ENCODE data around the gene ABCA4.

ABCA4 gene

DNA sequence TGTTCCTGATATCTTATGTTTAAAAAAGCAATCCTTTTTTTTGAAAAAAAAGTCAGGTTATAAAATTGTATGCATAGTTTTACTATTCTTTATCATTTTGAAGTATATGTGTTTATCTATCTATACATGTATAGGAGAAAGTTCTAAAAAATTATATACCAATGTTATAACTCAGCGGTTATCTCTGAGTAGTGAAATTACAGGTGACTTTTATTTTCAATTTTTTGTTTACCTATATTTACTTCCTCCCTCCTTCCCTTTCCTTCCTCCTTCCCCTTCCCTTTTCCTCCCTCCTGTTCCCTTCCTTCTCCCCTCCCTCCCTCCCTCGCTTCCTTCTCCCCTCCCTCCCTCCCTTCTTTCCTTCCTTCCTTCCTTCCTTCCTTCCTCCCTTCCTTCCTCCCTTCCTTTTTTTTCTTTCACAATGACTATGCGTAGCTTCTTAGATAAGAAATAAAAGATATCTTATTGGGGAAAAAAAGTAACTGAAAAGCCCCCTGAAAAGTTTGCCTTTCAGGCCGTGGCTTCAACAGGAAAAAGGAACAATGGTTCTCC lies 77.1 kb downstream of the ABCA4 start:
- Histone ChIP-seq H3K9ac (ENCODE audit: low read depth, low read length) (no peak overlapping the region), H3K9me3 (replicated peaks; ENCODE audit: low read length) (no peaks in the 10 kb centered on the region), H3K4me1 (ENCODE audit: control insufficient read depth, insufficient read depth, low read length) (peaks cover 46% of the 10 kb centered on the region), H3K4me3 (ENCODE audit: low read length) (no peak overlapping the region), H3K27me3 (ENCODE audit: control insufficient read depth, insufficient read depth, low read length) (no peaks in the 10 kb centered on the region), H3K36me3 (ENCODE audit: insufficient read depth, low read length) (no peaks in the 10 kb centered on the region), H3K4me2 (ENCODE audit: low read length) (no peak overlapping the region)

DNA sequence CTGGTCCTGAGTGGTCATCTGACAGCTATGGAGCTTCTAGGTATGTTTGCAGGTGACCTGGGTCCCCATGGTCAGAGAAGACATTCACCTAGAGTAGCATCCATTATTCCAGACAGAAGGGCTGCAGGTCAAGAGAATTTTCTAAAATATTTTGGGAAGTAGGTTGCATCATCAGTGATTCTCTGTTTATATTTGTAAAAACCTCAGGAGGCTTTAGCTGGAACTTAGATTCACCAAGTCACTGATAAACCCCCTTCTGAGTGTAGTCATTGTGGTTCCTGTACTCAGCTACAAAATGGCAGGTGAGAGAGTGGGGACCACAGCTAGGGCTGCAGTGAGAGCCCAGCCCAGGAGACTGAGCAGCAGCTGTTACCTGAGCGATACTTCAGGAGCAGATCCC lies 78.6 kb downstream of the ABCA4 start:
- no peaks in the 10 kb centered on the region for H3K27me3 ChIP-seq (ENCODE audit: control insufficient read depth, insufficient read depth, low read length)
- peaks cover 47% of the 10 kb centered on the region for H3K4me1 ChIP-seq (ENCODE audit: control insufficient read depth, insufficient read depth, low read length)

DNA sequence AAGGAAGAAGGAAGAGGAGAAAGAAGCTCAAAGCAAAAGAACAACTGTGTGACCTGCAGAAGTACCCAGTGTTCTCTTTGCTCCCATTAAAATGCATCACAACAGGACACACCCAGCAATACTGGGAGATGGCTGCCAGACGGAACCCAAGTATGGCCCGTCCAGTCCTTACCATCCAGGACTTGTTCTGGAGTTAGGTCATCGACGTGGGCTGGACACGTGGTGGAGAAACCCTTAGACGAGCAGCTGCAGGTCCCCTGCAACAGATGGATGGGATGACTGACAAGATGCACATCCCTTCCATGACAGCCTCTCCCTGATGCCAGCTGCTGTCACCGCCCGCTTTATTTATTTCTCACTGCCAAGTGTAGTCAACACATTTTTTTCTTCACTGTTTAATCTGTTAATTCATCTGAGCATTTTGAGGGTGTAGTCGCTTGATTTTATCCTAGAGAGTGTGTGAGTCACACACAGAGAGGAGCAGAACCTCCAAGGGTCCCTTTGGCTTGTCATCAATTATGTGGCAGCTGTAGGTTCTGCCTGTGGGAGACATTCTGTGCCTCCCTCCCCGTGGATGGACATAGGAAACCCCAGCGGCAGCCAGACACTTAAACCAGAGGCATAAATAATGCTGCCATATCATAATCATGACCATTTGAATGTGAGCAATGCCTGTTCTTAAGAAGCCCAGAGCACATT lies 80.9 kb downstream of the ABCA4 start:
- Histone ChIP-seq H3K9ac (ENCODE audit: low read depth, low read length) (no peak overlapping the region), H3K9me3 (replicated peaks; ENCODE audit: low read length) (no peaks in the 10 kb centered on the region), H3K4me2 (ENCODE audit: low read length) (peak overlapping the region; percentile 37), H3K36me3 (ENCODE audit: insufficient read depth, low read length) (no peaks in the 10 kb centered on the region), H3K4me3 (ENCODE audit: low read length) (no peak overlapping the region), H3K27me3 (ENCODE audit: control insufficient read depth, insufficient read depth, low read length) (no peaks in the 10 kb centered on the region), H3K4me1 (ENCODE audit: control insufficient read depth, insufficient read depth, low read length) (peaks cover 64% of the 10 kb centered on the region)

More for the DNA sequence above, 78.6 kb downstream of the ABCA4 start:
- Histone ChIP-seq H3K4me3 (ENCODE audit: low read length) (no peak overlapping the region), H3K9ac (ENCODE audit: low read depth, low read length) (no peak overlapping the region), H3K9me3 (replicated peaks; ENCODE audit: low read length) (no peaks in the 10 kb centered on the region), H3K4me2 (ENCODE audit: low read length) (no peak overlapping the region), H3K36me3 (ENCODE audit: insufficient read depth, low read length) (no peaks in the 10 kb centered on the region)

DNA sequence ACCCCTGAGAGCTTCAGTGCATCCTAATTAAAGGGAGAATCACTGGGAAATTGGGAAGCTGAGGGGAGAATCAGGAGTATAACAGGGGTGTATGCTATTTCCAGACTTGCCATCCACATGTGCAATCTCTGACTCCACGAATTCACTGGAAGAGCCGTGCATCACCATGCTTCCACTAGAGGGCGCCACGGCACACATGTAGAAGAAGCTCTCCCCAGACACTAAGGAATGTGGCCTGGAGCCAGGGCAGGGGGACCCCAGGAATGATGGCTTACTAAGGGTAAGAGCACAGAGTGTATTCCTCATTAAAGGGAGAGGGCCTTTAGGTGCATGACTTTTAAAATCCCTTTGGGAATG lies 81.5 kb downstream of the ABCA4 start:
- Histone ChIP-seq H3K36me3 (ENCODE audit: insufficient read depth, low read length) (no peaks in the 10 kb centered on the region), H3K4me3 (ENCODE audit: low read length) (no peak overlapping the region), H3K9me3 (replicated peaks; ENCODE audit: low read length) (no peaks in the 10 kb centered on the region), H3K4me2 (ENCODE audit: low read length) (peak overlapping the region; percentile 37), H3K9ac (ENCODE audit: low read depth, low read length) (no peak overlapping the region), H3K4me1 (ENCODE audit: control insufficient read depth, insufficient read depth, low read length) (peaks cover 64% of the 10 kb centered on the region), H3K27me3 (ENCODE audit: control insufficient read depth, insufficient read depth, low read length) (no peaks in the 10 kb centered on the region)

DNA sequence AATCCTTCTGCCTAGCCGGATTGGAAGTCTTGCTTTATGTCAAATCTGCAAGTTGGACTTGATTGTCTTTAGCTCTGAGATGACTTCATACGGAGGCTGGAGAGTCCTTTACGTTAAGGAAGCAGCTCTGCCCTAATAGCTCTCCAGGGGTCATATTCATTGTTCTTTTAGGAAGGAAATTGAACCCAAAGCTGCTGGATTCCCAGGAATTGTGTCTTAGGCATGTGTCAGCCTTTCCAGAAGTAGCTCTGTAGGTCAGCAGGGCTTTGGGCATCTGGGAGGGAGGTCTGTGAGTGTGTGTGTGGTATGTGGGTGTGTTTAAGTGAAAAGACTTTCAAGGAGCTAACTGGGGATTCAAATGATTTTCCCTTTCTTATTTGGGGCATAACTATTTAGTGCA lies 82.4 kb downstream of the ABCA4 start:
- Histone ChIP-seq H3K4me2 (ENCODE audit: low read length) (no peak overlapping the region), H3K4me3 (ENCODE audit: low read length) (no peak overlapping the region), H3K9ac (ENCODE audit: low read depth, low read length) (no peak overlapping the region), H3K36me3 (ENCODE audit: insufficient read depth, low read length) (no peaks in the 10 kb centered on the region), H3K9me3 (replicated peaks; ENCODE audit: low read length) (no peaks in the 10 kb centered on the region), H3K4me1 (ENCODE audit: control insufficient read depth, insufficient read depth, low read length) (peaks cover 70% of the 10 kb centered on the region), H3K27me3 (ENCODE audit: control insufficient read depth, insufficient read depth, low read length) (no peaks in the 10 kb centered on the region)

DNA sequence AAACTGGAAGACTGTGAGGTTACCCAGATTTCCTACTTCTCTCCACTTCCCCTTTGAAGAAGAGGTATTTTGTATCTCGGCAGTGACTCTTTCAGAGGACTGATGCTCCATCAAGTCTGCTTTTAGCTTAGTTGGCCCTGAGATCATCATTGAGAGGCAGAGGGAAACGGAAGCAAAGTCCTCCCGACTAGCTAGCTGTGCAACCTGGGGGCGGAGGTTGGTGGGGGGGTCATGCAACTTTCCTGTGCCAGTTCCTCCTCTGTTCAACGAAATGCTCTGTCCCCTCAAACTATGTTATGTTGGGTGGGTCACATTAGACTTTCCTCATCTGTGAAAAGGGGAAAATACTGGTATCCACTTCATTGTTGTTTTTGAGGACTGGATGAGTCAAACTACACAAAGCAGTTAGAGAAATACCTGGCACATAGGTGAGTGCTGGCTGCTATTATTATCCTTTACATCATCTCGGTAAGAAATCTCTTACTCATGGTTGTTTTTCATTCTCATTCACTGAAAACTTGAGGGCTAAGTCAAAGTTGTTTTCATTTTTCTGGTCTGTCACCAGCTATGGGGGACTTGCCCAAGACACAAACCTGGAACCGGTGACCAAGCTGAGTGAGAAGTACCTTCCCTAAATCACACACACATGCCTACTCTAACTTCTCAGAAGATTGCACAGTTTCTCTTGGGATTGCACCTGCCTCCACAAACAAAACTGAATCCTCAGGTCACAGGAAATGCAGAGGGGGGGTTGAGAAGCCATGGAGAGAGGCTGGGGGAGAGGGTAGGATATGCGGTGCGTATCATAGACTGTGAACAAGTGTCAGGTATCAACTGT lies 83.3 kb downstream of the ABCA4 start:
- Histone ChIP-seq H3K27me3 (ENCODE audit: control insufficient read depth, insufficient read depth, low read length) (no peaks in the 10 kb centered on the region), H3K4me2 (ENCODE audit: low read length) (peak overlapping the region; percentile 53), H3K36me3 (ENCODE audit: insufficient read depth, low read length) (no peaks in the 10 kb centered on the region), H3K4me3 (ENCODE audit: low read length) (no peak overlapping the region), H3K9me3 (replicated peaks; ENCODE audit: low read length) (no peaks in the 10 kb centered on the region), H3K4me1 (ENCODE audit: control insufficient read depth, insufficient read depth, low read length) (peaks cover 70% of the 10 kb centered on the region), H3K9ac (ENCODE audit: low read depth, low read length) (peak overlapping the region; percentile 60)

DNA sequence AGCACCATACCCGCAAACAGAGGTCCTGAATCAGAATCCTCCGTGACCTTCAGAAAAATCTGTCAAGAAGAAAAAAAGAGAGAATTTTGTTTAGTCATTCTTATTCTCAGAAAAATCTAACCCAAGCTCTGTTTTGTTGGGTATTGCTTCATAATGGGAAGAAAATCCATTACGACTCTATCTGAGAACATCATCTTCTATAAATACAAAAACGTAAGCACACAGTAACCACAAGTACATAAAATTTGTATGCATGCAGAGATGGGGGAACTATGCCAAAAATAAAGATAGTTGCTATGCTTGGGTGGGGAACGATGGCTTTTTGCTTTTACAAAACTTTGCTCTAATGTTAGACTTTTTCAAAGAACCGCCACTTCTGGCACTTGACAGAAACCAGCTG lies 84.2 kb downstream of the ABCA4 start:
- Histone ChIP-seq H3K4me2 (ENCODE audit: low read length) (peak overlapping the region; percentile 53), H3K4me3 (ENCODE audit: low read length) (no peak overlapping the region), H3K4me1 (ENCODE audit: control insufficient read depth, insufficient read depth, low read length) (peaks cover 70% of the 10 kb centered on the region), H3K27me3 (ENCODE audit: control insufficient read depth, insufficient read depth, low read length) (no peaks in the 10 kb centered on the region), H3K9me3 (replicated peaks; ENCODE audit: low read length) (no peaks in the 10 kb centered on the region), H3K9ac (ENCODE audit: low read depth, low read length) (peak overlapping the region; percentile 60), H3K36me3 (ENCODE audit: insufficient read depth, low read length) (no peaks in the 10 kb centered on the region)

DNA sequence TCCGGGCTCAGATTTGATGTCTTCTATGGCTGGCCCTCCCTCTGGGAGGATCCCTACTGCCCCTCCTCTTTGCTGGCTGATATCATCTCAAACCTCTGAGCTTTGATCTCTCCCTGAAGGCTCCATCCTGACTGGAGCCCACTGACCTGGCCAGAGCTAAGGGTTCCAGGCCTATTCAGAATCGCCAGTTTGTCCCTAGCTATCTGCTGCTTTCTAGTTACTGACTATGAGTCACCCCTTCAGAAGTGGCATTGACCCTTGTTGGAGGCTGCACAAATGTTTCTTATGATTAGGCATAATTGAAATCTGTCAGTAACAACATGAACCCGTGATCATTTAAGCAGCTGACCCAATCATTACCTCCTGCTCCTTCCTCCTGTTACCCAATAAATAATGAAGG lies 87.1 kb downstream of the ABCA4 start:
- no peaks in the 10 kb centered on the region for H3K36me3 ChIP-seq (ENCODE audit: insufficient read depth, low read length)
- no peaks in the 10 kb centered on the region for H3K27me3 ChIP-seq (ENCODE audit: control insufficient read depth, insufficient read depth, low read length)
- no peak overlapping the region for H3K4me2 ChIP-seq (ENCODE audit: low read length)
- no peaks in the 10 kb centered on the region for H3K9me3 ChIP-seq (replicated peaks; ENCODE audit: low read length)
- H3K9ac ChIP-seq (ENCODE audit: low read depth, low read length): no peak overlapping the region
- peaks cover 50% of the 10 kb centered on the region for H3K4me1 ChIP-seq (ENCODE audit: control insufficient read depth, insufficient read depth, low read length)
- H3K4me3 ChIP-seq (ENCODE audit: low read length): no peak overlapping the region

DNA sequence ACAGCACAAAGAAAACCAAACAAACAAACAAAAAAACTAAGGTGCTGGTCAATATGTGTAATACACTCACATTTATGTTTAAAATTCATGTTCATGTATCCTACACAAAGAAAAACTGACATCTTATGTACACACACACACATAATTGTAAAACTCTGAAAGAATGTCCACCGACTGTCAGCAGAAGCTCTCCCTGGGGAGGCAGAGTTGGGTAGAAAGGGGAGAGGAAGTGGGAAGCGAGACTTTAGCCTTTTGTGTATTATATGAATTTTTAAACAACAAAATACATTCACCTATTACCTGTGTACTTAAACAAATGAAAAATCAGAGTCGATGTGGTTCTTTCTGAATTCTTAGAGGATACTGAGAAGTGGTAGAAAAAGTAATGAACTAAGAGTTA lies 88.3 kb downstream of the ABCA4 start:
- Histone ChIP-seq H3K27me3 (ENCODE audit: control insufficient read depth, insufficient read depth, low read length) (no peaks in the 10 kb centered on the region), H3K4me1 (ENCODE audit: control insufficient read depth, insufficient read depth, low read length) (peaks cover 39% of the 10 kb centered on the region), H3K9me3 (replicated peaks; ENCODE audit: low read length) (no peaks in the 10 kb centered on the region), H3K4me2 (ENCODE audit: low read length) (no peak overlapping the region), H3K36me3 (ENCODE audit: insufficient read depth, low read length) (no peaks in the 10 kb centered on the region), H3K4me3 (ENCODE audit: low read length) (no peak overlapping the region), H3K9ac (ENCODE audit: low read depth, low read length) (no peak overlapping the region)

DNA sequence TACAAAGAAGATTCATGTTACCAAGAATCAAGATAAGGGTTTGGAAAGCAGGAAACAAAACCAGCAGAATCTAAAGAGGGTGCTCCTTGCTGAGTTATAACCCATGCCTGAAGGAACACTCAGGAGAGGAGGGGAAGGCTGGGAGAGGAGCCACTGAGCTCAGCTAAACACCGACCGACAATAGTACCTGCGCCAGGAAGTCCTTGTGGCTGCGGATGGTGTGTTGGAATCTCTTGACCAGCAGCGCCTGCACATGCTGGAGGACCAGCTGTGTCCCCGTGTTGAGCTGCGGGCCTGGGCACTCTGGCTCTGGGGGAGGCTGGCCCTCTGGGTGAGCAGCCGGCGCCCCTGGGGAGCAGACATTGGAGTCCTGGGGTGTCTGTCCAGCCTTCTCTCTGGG lies 89.4 kb downstream of the ABCA4 start:
- H3K36me3 ChIP-seq (ENCODE audit: insufficient read depth, low read length): no peaks in the 10 kb centered on the region
- H3K9me3 ChIP-seq (replicated peaks; ENCODE audit: low read length): no peaks in the 10 kb centered on the region
- H3K4me1 ChIP-seq (ENCODE audit: control insufficient read depth, insufficient read depth, low read length): peaks cover 31% of the 10 kb centered on the region
- H3K9ac ChIP-seq (ENCODE audit: low read depth, low read length): no peak overlapping the region
- no peak overlapping the region for H3K4me3 ChIP-seq (ENCODE audit: low read length)
- no peaks in the 10 kb centered on the region for H3K27me3 ChIP-seq (ENCODE audit: control insufficient read depth, insufficient read depth, low read length)
- no peak overlapping the region for H3K4me2 ChIP-seq (ENCODE audit: low read length)

DNA sequence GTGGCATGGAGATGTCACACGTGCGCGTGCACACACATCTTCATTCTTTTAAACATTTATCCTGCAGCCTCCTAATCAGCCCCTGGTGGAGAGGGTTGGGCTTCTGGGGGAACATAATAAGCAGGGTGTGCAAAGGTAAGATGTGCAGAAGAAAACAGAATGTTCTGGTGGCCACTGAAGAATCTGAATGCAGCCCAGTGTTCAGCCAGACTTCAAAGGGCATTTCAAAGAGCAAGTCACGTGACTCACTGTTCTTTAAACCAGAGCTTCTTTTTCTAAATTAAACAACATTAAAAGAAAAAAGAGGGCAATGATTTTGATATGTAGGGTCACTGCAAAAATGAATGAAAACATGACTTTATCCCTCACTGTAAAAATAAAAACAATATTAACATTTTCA lies 89.8 kb downstream of the ABCA4 start:
- peaks cover 28% of the 10 kb centered on the region for H3K4me1 ChIP-seq (ENCODE audit: control insufficient read depth, insufficient read depth, low read length)
- no peak overlapping the region for H3K4me2 ChIP-seq (ENCODE audit: low read length)
- no peaks in the 10 kb centered on the region for H3K36me3 ChIP-seq (ENCODE audit: insufficient read depth, low read length)
- no peak overlapping the region for H3K9ac ChIP-seq (ENCODE audit: low read depth, low read length)
- H3K27me3 ChIP-seq (ENCODE audit: control insufficient read depth, insufficient read depth, low read length): no peaks in the 10 kb centered on the region
- no peak overlapping the region for H3K4me3 ChIP-seq (ENCODE audit: low read length)
- H3K9me3 ChIP-seq (replicated peaks; ENCODE audit: low read length): no peaks in the 10 kb centered on the region
